WTC11 (cell line): ENCODE data around the gene AP2M1. TPM values are rescaled to one million over a fixed set of nuclear protein-coding genes. Genes with fewer than 3 reads are reported as not detected.
A peak's percentile ranks its signal among the peaks of the same experiment; 100 is the strongest.

Source experiments
- ATAC-seq: fragments of 200-7000 bp; cut with Tn5 transposase; 2 replicates; pipeline ENCODE4 v1.10.0; 2021; ENCODE audit warnings: mild to moderate bottlenecking, moderate library complexity
- CTCF ChIA-PET: fragments of 300-600 bp; sonication (Branson Sonifier 250); formaldehyde crosslinking; loops from one replicate; lab custom pipeline; 2021; ENCODE audit warnings: antibody characterized with exemption; lab: Charles Lee
- POLR2A ChIA-PET: fragments of 350-600 bp; sonication (Branson Sonifier 250); formaldehyde crosslinking; loops from one replicate; lab custom pipeline; 2021; ENCODE audit warnings: antibody characterized with exemption; lab: Charles Lee
- DNase-seq: peaks from one replicate; pipeline ENCODE4 v3.0.0; 2021; ENCODE audit warnings: low spot score
- H3K27ac Mint-ChIP-seq: 2 replicates; pipeline ENCODE4 v1.8.0; 2021; ENCODE audit warnings: mixed read lengths
- H3K27me3 Mint-ChIP-seq: 2 replicates; pipeline ENCODE4 v1.8.0; 2021; ENCODE audit warnings: low read depth, mild to moderate bottlenecking, moderate library complexity, mixed read lengths
- H3K36me3 Mint-ChIP-seq: 2 replicates; pipeline ENCODE4 v1.8.0; 2021; ENCODE audit warnings: mixed read lengths
- H3K4me1 Mint-ChIP-seq: 2 replicates; pipeline ENCODE4 v1.8.0; 2022; ENCODE audit warnings: mixed read lengths
- H3K4me3 Mint-ChIP-seq: 2 replicates; pipeline ENCODE4 v1.8.0; 2021; ENCODE audit warnings: mild to moderate bottlenecking, moderate library complexity, mixed read lengths
- H3K9me3 Mint-ChIP-seq: 2 replicates; pipeline ENCODE4 v1.8.0; 2021; ENCODE audit warnings: mixed read lengths
- E2F5 ChIP-seq: sonication (generic); formaldehyde crosslinking; IDR thresholded peaks from 2 replicates; pipeline ENCODE4 v1.8.1; 2022; ENCODE audit warnings: mild to moderate bottlenecking, moderate library complexity, missing genetic modification reagents
- ETV6 ChIP-seq: sonication (generic); formaldehyde crosslinking; IDR thresholded peaks from 2 replicates; pipeline ENCODE4 v1.8.1; 2022; ENCODE audit warnings: mild to moderate bottlenecking, missing genetic modification reagents
- GABPB1 ChIP-seq: sonication (generic); formaldehyde crosslinking; IDR thresholded peaks from 2 replicates; pipeline ENCODE4 v1.8.1; 2023; ENCODE audit warnings: mild to moderate bottlenecking, missing genetic modification reagents
- HMGA2 ChIP-seq: fragments of 250-450 bp; sonication (Bioruptor Pico); IDR thresholded peaks from 2 replicates; pipeline ENCODE4 v1.4.0; 2021; ENCODE audit warnings: mild to moderate bottlenecking, moderate library complexity
- IRF1 ChIP-seq: sonication (generic); formaldehyde crosslinking; IDR thresholded peaks from 2 replicates; pipeline ENCODE4 v1.8.0; 2023; ENCODE audit warnings: missing genetic modification reagents
- NR3C1 ChIP-seq: sonication (generic); formaldehyde crosslinking; conservative IDR thresholded peaks from 2 replicates; pipeline ENCODE4 v1.8.1; 2023; ENCODE audit warnings: low read depth, mild to moderate bottlenecking, missing genetic modification reagents
- PREB ChIP-seq: sonication (generic); formaldehyde crosslinking; IDR thresholded peaks from 2 replicates; pipeline ENCODE4 v1.8.1; 2022; ENCODE audit warnings: mild to moderate bottlenecking, missing genetic modification reagents, moderate library complexity, borderline replicate concordance
- RORB ChIP-seq: fragments of 250-450 bp; sonication (Bioruptor Pico); IDR thresholded peaks from 2 replicates; pipeline ENCODE4 v1.9.0; 2021; ENCODE audit warnings: mild to moderate bottlenecking
- STAT6 ChIP-seq: sonication (generic); formaldehyde crosslinking; conservative IDR thresholded peaks from 2 replicates; pipeline ENCODE4 v1.8.1; 2023; ENCODE audit warnings: mild to moderate bottlenecking, low read depth, missing genetic modification reagents, moderate library complexity
- TCF7 ChIP-seq: sonication (generic); formaldehyde crosslinking; IDR thresholded peaks from 2 replicates; pipeline ENCODE4 v1.8.0; 2022; ENCODE audit warnings: mild to moderate bottlenecking, low read depth, missing genetic modification reagents, moderate library complexity
- ZBTB43 ChIP-seq: sonication (generic); formaldehyde crosslinking; IDR thresholded peaks from 2 replicates; pipeline ENCODE4 v1.8.1; 2023; ENCODE audit warnings: mild to moderate bottlenecking, missing genetic modification reagents
- ZNF121 ChIP-seq: sonication (generic); formaldehyde crosslinking; IDR thresholded peaks from 2 replicates; pipeline ENCODE4 v1.8.0; 2023; ENCODE audit warnings: missing genetic modification reagents
- ZNF138 ChIP-seq: sonication (generic); formaldehyde crosslinking; conservative IDR thresholded peaks from 2 replicates; pipeline ENCODE4 v1.8.1; 2022; ENCODE audit warnings: mild to moderate bottlenecking, moderate library complexity, missing genetic modification reagents
- ZNF232 ChIP-seq: sonication (generic); formaldehyde crosslinking; IDR thresholded peaks from 2 replicates; pipeline ENCODE4 v1.8.0; 2022; ENCODE audit warnings: mild to moderate bottlenecking, missing genetic modification reagents
- total RNA-seq: library from RNA; stranded (reverse); gene quantifications from 3 replicates; pipeline ENCODE4 v1.2.3, GENCODE V29; 2021
- TF ChIP-seq, protein P1 (sequence below): sonication (generic); formaldehyde crosslinking; IDR thresholded peaks from 2 replicates; pipeline ENCODE4 v1.8.0; 2022; ENCODE audit warnings: missing genetic modification reagents
- TF ChIP-seq, protein P2 (sequence below): sonication (generic); formaldehyde crosslinking; IDR thresholded peaks from 2 replicates; pipeline ENCODE4 v1.8.0; 2022; ENCODE audit warnings: mild to moderate bottlenecking, missing genetic modification reagents
- TF ChIP-seq, protein P3 (sequence below): sonication (generic); formaldehyde crosslinking; IDR thresholded peaks from 2 replicates; pipeline ENCODE4 v1.8.0; 2023; ENCODE audit warnings: missing genetic modification reagents, mild to moderate bottlenecking, borderline replicate concordance

AP2M1 gene
- total RNA-seq, 1 experiment from 2014 or later = 399 TPM

GRCh38 chr3:184154885-184155643 lies 19.6 kb upstream of the AP2M1 start, which contains the start of gene DVL3:
DVL3 (plus strand) TSS chr3:184155377; CDS start chr3:184155636, 259 bp downstream.
- TF ChIP-seq ZNF138 (CRISPR knock-in tag) = no peak
- TF ChIP-seq HMGA2 = no peak
- TF ChIP-seq ZNF232 (CRISPR knock-in tag) = 0 out of 2 replicates have a peak, but pooled peaks have one; percentile 71
- no peak for TF ChIP-seq PREB (CRISPR knock-in tag)
- TF ChIP-seq ZBTB43 (CRISPR knock-in tag) = no peak
- peak; percentile 54; the same call in 1 of the 2 replicates for TF ChIP-seq ETV6 (CRISPR knock-in tag)
- TF ChIP-seq, protein P1, sequence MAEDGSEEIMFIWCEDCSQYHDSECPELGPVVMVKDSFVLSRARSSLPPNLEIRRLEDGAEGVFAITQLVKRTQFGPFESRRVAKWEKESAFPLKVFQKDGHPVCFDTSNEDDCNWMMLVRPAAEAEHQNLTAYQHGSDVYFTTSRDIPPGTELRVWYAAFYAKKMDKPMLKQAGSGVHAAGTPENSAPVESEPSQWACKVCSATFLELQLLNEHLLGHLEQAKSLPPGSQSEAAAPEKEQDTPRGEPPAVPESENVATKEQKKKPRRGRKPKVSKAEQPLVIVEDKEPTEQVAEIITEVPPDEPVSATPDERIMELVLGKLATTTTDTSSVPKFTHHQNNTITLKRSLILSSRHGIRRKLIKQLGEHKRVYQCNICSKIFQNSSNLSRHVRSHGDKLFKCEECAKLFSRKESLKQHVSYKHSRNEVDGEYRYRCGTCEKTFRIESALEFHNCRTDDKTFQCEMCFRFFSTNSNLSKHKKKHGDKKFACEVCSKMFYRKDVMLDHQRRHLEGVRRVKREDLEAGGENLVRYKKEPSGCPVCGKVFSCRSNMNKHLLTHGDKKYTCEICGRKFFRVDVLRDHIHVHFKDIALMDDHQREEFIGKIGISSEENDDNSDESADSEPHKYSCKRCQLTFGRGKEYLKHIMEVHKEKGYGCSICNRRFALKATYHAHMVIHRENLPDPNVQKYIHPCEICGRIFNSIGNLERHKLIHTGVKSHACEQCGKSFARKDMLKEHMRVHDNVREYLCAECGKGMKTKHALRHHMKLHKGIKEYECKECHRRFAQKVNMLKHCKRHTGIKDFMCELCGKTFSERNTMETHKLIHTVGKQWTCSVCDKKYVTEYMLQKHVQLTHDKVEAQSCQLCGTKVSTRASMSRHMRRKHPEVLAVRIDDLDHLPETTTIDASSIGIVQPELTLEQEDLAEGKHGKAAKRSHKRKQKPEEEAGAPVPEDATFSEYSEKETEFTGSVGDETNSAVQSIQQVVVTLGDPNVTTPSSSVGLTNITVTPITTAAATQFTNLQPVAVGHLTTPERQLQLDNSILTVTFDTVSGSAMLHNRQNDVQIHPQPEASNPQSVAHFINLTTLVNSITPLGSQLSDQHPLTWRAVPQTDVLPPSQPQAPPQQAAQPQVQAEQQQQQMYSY (CRISPR knock-in tag) = peak; percentile 77
- TF ChIP-seq GABPB1 = peak; percentile 4; the same call in 1 of the 2 replicates
- peak; percentile 30; the same call in 1 of the 2 replicates for TF ChIP-seq ZNF121 (CRISPR knock-in tag)
- no peak for TF ChIP-seq TCF7
- no peak; the same call in 1 of the 2 replicates for TF ChIP-seq IRF1 (CRISPR knock-in tag)
- TF ChIP-seq, protein P2, sequence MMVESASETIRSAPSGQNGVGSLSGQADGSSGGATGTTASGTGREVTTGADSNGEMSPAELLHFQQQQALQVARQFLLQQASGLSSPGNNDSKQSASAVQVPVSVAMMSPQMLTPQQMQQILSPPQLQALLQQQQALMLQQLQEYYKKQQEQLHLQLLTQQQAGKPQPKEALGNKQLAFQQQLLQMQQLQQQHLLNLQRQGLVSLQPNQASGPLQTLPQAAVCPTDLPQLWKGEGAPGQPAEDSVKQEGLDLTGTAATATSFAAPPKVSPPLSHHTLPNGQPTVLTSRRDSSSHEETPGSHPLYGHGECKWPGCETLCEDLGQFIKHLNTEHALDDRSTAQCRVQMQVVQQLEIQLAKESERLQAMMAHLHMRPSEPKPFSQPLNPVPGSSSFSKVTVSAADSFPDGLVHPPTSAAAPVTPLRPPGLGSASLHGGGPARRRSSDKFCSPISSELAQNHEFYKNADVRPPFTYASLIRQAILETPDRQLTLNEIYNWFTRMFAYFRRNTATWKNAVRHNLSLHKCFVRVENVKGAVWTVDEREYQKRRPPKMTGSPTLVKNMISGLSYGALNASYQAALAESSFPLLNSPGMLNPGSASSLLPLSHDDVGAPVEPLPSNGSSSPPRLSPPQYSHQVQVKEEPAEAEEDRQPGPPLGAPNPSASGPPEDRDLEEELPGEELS = 0 out of 2 replicates have a peak, but pooled peaks have one; percentile 51
- TF ChIP-seq E2F5 (CRISPR knock-in tag) = 0 out of 2 replicates have a peak, but pooled peaks have one; percentile 40
- no peak for TF ChIP-seq RORB (CRISPR knock-in tag)
- TF ChIP-seq, protein P3, sequence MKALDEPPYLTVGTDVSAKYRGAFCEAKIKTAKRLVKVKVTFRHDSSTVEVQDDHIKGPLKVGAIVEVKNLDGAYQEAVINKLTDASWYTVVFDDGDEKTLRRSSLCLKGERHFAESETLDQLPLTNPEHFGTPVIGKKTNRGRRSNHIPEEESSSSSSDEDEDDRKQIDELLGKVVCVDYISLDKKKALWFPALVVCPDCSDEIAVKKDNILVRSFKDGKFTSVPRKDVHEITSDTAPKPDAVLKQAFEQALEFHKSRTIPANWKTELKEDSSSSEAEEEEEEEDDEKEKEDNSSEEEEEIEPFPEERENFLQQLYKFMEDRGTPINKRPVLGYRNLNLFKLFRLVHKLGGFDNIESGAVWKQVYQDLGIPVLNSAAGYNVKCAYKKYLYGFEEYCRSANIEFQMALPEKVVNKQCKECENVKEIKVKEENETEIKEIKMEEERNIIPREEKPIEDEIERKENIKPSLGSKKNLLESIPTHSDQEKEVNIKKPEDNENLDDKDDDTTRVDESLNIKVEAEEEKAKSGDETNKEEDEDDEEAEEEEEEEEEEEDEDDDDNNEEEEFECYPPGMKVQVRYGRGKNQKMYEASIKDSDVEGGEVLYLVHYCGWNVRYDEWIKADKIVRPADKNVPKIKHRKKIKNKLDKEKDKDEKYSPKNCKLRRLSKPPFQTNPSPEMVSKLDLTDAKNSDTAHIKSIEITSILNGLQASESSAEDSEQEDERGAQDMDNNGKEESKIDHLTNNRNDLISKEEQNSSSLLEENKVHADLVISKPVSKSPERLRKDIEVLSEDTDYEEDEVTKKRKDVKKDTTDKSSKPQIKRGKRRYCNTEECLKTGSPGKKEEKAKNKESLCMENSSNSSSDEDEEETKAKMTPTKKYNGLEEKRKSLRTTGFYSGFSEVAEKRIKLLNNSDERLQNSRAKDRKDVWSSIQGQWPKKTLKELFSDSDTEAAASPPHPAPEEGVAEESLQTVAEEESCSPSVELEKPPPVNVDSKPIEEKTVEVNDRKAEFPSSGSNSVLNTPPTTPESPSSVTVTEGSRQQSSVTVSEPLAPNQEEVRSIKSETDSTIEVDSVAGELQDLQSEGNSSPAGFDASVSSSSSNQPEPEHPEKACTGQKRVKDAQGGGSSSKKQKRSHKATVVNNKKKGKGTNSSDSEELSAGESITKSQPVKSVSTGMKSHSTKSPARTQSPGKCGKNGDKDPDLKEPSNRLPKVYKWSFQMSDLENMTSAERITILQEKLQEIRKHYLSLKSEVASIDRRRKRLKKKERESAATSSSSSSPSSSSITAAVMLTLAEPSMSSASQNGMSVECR = 0 out of 2 replicates have a peak, but pooled peaks have one; percentile 11
- TF ChIP-seq NR3C1 = no peak
- TF ChIP-seq STAT6 (CRISPR knock-in tag) = no peak

More at GRCh38 chr3:184154885-184155643, 19.6 kb upstream of the AP2M1 start, which contains the start of gene DVL3:
- POLR2A ChIA-PET = interaction anchor here (1.9 kb wide), 1 partner anchor 22 kb away, joined by 11 read pairs; no protein-coding TSS in a partner anchor
- peak within 1 kb of the TSS; percentile 95 for H3K4me3 Mint-ChIP-seq
- no peaks in the 10 kb centered on the region for H3K9me3 Mint-ChIP-seq
- DNase-seq = peak; percentile 67
- H3K36me3 Mint-ChIP-seq = no peaks in the 10 kb centered on the region
- peak; percentile 77 for ATAC-seq
- no peaks in the 10 kb centered on the region for H3K27me3 Mint-ChIP-seq
- H3K27ac Mint-ChIP-seq = peak within 1 kb of the TSS; percentile 95
- H3K4me1 Mint-ChIP-seq = peaks cover 16% of the 10 kb centered on the region
- CTCF ChIA-PET = interaction anchor here (0.8 to 1.8 kb wide), 5 partner anchors 10 to 259 kb away, joined by 4 to 12 read pairs (median 4); no protein-coding TSS in a partner anchor
